ENCODE results near the gene MRGPRD.

GRCh38 chr11:68994161-68994893 lies 13.5 kb upstream of the MRGPRD start:
- no peak for TF ChIP-seq CTCF (conservative IDR thresholded peaks at IDR 0.05; ENCODE audit: low read length)
- no peak for TF ChIP-seq EZH2phosphoT487 (IDR thresholded peaks at IDR 0.05; ENCODE audit: borderline replicate concordance)

Data from Loucy (cell line).